GM12801 (cell line): Measurements from ENCODE around the gene POU3F1.

Source experiments
- CTCF ChIP-seq: IDR thresholded peaks from one replicate; pipeline ENCODE4 v1.5.1; 2011; ENCODE audit warnings: control low read depth; ENCODE audit not compliant: insufficient read length; ENCODE audit errors: extremely low read depth

Gene POU3F1

DNA sequence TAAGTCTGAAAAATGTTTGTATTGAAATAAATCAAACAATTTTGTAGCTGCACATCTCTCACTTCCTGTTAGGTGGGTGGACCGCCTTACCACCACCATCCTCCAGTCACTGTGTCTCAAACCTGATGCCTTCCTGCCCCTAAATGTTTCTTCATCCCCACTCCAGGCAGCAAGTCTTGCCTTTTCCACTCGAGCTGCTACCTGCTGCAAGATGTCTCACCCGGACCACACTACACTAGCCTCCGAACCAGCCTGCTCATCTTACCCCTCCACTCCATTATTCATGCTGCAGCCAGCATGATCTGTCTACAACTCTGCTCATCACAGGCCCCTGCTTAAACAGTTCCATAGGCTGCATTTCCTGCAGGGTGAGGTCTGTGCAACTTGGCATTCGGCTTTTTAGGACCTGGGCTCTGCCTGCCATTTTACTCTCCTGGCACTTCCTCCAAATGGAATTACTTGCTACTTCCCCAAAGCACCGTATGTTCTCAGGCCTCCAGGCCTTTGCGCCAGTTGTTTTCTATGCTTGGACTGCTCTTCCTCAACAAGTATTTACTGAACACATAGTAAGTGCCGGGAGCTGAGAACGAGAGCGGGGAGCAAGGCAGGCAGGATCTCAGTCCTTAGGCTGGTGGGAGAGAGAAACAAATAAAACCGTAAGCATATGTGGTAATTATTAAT lies 51.6 kb downstream of the POU3F1 start:
- no peak for TF ChIP-seq CTCF
